GM10248 (cell line): Measurements from ENCODE around the gene TTC16.

Source experiments
- CTCF ChIA-PET: fragments of 300-600 bp; sonication (Branson Sonifier 250); formaldehyde crosslinking; extraction: SDS; loops from one replicate; lab custom pipeline; 2021; ENCODE audit warnings: antibody characterized with exemption; lab: Yijun Ruan, JAX
- POLR2A ChIA-PET: fragments of 350-650 bp; sonication (Branson Sonifier 250); formaldehyde crosslinking; extraction: SDS; loops from one replicate; lab custom pipeline; 2020; ENCODE audit warnings: antibody characterized with exemption; lab: Yijun Ruan, JAX
- DNase-seq: peaks from one replicate; pipeline ENCODE4 v3.0.0; 2012; ENCODE audit errors: extremely low spot score
- TF ChIP-seq, protein P1 (sequence below): IDR thresholded peaks from 2 replicates; pipeline ENCODE4 v1.5.1; 2012; ENCODE audit warnings: mild to moderate bottlenecking, low read depth; ENCODE audit errors: extremely low read depth, missing control alignments, control extremely low read depth

TTC16 gene

DNA sequence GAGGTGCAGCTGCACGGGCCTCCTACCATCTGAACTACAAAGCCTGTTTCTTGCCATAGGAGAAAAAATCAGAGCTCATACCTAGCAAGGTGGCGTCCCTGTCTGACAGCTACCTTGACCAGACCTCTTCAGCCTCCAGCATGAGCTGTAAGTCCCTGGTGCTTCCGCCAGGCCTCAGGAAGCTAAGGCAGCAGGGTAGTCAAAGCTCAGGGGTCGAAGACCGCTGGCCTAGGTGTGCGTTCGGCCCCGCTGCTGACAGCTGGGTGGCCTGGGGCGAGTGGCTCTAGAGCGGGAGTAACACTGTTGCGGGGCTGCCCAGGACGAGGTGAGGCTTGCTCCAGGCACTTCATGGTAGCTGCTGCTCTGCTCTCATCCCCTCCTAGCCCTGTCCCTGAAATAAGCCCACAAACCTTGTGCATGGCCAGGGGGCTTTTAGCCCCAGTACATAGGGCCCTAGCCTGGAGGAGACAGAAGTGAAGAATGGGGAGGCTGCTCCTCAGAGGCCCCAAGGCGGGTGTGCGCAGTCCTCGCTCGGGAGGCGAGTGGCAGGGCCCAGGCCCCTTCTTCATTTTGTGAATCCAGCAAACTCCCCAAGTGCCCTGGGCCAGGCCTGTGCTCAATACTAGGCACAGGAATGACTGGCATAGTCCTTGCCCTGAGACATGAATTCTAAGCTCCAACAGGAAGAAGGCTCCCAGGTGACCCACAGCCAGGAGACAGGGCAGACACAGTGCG is 13.8 kb downstream of the TTC16 start:
- POLR2A ChIA-PET = no interaction called here

DNA sequence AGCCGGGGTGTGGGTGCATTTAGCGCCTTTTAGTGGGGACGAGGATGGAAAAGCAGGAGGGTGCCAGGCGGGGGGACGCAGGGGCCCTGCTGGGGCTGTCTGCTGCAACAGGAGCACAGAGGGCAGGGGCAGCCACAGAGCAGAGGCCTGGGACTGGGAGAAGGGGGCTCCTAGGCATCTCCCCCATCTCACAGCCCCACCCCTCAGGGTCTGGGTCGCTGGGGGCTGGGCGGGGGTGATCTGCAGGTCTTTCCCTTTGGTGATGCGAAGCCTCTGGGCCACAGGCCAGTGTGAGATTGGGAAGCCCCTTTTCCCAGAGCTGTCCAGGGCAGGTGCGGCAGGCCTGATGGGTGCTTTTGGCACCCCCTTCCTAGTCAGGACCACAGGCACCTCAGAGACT is 14.4 kb downstream of the TTC16 start:
- ChIA-PET CTCF (interaction anchor here (0.7 to 1.5 kb wide), 5 partner anchors 12 to 145 kb away, joined by 3 to 4 read pairs (median 3); no protein-coding TSS in a partner anchor), POLR2A (no interaction called here)
- TF ChIP-seq, protein P1, sequence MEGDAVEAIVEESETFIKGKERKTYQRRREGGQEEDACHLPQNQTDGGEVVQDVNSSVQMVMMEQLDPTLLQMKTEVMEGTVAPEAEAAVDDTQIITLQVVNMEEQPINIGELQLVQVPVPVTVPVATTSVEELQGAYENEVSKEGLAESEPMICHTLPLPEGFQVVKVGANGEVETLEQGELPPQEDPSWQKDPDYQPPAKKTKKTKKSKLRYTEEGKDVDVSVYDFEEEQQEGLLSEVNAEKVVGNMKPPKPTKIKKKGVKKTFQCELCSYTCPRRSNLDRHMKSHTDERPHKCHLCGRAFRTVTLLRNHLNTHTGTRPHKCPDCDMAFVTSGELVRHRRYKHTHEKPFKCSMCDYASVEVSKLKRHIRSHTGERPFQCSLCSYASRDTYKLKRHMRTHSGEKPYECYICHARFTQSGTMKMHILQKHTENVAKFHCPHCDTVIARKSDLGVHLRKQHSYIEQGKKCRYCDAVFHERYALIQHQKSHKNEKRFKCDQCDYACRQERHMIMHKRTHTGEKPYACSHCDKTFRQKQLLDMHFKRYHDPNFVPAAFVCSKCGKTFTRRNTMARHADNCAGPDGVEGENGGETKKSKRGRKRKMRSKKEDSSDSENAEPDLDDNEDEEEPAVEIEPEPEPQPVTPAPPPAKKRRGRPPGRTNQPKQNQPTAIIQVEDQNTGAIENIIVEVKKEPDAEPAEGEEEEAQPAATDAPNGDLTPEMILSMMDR = no peak
- no peak for DNase-seq

More for the DNA sequence above, 13.8 kb downstream of the TTC16 start:
- CTCF ChIA-PET = interaction anchor here (0.7 to 1.9 kb wide), 13 partner anchors 10 to 225 kb away, joined by 3 to 6 read pairs (median 3); partner anchors contain the start of genes PTRH1 and TTC16
- no peak for DNase-seq
- TF ChIP-seq, protein P1 = no peak

DNA sequence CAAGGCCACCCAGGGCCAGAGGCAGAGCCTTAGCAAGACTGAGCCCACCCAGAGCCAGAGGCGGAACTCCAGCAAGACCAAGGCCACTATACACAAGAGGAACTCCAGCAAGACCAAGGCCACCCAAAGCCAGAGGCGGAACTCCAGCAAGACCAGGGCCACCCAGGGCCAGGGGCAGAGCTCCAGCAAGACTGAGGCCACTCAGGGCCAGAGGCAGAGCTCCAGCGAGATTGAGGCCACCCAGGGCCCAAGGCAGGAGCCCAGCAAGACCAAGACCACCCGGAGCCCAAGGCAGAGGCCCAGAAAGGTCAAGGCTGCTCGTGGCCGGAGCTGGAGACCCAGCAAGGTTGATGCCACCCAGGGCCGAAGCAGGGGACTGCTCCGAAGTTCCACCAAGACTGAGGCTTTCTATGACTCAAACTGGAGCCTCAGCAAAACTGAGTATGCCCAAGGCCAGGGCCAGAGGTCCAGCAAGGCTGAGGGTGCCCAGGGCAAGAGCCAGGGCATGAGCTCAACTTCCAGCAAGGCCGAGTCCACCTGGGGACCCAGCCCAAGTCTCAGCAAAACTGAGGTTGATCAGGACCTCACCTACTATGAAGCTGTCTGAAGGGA is 15.0 kb downstream of the TTC16 start:
- ChIA-PET POLR2A (no interaction called here), CTCF (interaction anchor here (0.6 to 1.8 kb wide), 7 partner anchors 9 to 387 kb away, joined by 3 to 5 read pairs (median 3); no protein-coding TSS in a partner anchor)
- TF ChIP-seq, protein P1 = no peak
- DNase-seq = no peak

DNA sequence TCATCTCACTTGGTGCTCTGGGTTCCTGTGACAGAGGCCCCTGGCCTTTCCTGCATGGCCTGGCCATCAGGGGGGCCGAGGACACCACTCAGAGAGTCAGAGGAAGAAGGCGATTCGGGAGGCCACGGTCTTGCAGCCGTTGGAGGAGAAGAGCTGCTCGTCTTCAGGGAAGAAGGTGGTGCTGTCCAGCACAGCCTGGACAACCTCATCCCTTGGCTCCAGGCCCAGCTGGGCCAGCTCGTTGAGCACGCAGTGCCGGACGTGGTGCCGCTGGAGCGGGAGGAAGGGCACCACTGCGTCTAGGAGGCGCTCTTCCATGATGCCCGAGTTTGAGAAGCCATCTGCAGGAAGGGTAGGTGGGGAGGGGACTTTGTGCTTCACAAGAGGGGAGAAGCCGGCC is 16.1 kb downstream of the TTC16 start:
- TF ChIP-seq, protein P1 = no peak
- no peak for DNase-seq
- ChIA-PET CTCF (interaction anchor here (1.5 to 1.8 kb wide), 3 partner anchors 23 to 142 kb away, joined by 4 to 5 read pairs (median 4); no protein-coding TSS in a partner anchor), POLR2A (no interaction called here)

DNA sequence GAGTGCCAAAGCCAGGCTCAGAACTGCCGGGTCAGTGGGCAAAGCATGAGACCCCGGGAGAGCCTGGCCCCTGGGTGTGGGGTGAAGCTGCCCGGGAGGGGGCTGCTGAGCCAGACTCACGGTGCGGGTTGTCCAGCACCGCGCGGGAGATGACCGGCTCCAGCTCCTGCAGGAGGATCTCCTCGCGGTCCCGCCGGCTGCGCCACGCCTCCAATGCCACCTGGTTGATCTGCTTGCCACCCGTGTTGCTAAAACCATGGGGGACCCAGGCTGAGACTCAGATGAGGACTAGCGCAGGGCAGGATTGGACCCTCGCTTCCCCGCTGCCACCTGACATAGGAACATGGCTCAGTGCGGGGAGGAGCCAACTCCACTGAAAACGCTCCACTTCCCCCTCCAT is 16.6 kb downstream of the TTC16 start:
- CTCF ChIA-PET = interaction anchor here (1.0 to 3.6 kb wide), 7 partner anchors 11 to 189 kb away, joined by 3 to 53 read pairs (median 5); partner anchors contain the start of genes CFAP157, PTRH1 and TTC16
- TF ChIP-seq, protein P1 = no peak
- DNase-seq = no peak
- POLR2A ChIA-PET = no interaction called here

DNA sequence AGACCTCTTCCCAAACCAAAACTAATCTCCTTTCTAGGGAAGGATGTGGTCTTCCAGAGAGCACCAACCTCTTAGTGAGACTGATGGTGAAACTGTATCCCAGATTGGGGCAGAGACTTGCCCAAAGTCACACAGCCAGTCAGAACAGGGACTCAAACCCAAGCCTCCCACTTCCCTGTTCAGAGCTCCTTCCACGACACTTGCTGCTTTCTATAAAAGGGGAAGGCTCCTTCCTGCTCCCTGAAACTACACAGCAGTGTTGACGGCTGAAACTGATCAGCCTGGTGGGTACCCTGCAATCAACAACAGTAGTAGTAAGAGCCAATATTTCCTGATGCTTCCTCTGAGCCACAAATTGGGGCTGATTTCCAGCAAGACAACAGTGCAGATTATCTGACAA is 17.7 kb downstream of the TTC16 start:
- TF ChIP-seq, protein P1 = no peak
- ChIA-PET POLR2A (no interaction called here), CTCF (interaction anchor here (1.0 to 3.6 kb wide), 20 partner anchors 9 to 188 kb away, joined by 3 to 62 read pairs (median 14); partner anchors contain the start of genes CDK9, CFAP157, FPGS and PTRH1)
- DNase-seq = no peak
